ENCODE data around the gene ARAF.
A peak's percentile ranks its signal among the peaks of the same experiment; 100 is the strongest.
"Not testable (repeated sequence)": the region's sequence is repeated elsewhere in the genome, so short reads cannot be mapped to it uniquely, and the experiment has no call there.

Gene ARAF

GRCh38 chrX:47560934-47561658 is at the start of gene ARAF:
TSS of gene ARAF (plus strand) at chrX:47561205. CDS start at chrX:47562968, 1,763 bp downstream.
- DNase-seq = peak; percentile 93 to 98

GRCh38 chrX:47512383-47512782 is 48.6 kb upstream of the ARAF start:
- not testable (repeated sequence) for DNase-seq

- DNase-seq = peak in 1 of 2 experiments; percentile 8
Observed at GRCh38 chrX:47513034-47513965, 47.7 kb upstream of the ARAF start.

- DNase-seq = no peak
Observed at GRCh38 chrX:47514533-47515235, 46.3 kb upstream of the ARAF start.

GRCh38 chrX:47515941-47516665 is 44.9 kb upstream of the ARAF start:
- no peak for DNase-seq

- DNase-seq = no peak
Observed at GRCh38 chrX:47518144-47518543, 42.9 kb upstream of the ARAF start.

DNA sequence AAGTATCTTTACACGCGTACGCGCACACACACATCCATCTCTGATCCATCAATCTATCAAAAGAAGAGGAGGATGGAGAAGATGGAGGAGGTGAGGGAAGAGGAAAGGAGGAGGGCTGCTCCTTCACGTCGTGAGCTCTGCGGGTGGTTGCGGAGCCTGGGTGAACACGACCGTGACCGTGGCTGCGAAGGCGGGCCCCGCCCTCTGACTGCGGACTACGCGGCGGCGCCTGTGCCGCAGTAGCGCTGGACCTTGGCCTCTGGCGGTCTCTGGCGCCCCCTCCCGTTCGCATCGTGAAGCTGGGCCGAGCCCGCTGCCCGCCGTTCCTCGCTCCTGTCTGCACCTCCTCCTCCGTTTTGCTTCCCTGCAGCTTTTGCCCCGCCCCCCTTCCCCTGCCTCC is 37.7 kb upstream of the ARAF start:
- DNase-seq = peak; percentile 52 to 78

DNA sequence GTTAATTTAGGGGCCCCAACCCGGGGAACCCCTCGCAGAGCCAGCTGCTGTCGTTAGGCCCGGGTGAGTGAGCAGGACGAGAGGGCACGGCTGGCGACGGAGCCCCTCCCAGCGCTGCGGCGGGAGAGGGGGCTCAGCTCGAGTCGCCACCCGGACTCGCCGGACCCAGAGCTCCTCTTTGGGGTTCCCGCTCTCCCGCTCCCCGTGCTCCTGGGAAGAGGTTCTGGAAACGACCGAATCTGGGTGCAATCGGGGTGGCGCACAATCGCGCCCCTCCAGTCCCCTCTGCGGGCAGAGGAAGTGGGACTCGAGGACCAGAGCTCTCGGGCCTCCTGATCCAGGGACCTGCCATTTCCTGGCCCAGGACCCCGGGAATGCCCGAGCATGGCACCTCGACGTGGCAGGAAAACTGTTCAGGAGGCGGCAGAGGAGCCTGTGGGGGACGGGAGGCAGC is 37.3 kb upstream of the ARAF start:
- DNase-seq = no peak

DNA sequence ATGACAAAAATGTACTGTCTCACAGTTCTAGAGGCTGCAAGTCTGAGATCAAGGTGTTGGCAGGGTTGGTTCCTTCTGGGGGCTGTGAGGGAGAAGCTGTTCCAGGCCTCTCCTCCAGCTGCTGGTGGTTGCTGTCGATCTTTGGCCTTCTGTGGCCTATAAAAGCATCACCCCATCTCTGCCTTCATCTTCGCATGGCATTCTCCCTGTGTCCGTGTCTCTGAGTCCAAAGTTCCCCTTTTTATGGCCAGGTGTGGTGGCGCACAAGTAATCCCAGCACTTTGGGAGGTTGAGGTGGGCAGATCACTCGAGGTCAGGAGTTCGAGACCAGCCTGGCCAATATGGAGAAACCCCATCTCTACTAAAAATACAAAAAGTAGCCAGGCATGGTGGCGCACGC is 31.5 kb upstream of the ARAF start:
- no peak for DNase-seq

DNA sequence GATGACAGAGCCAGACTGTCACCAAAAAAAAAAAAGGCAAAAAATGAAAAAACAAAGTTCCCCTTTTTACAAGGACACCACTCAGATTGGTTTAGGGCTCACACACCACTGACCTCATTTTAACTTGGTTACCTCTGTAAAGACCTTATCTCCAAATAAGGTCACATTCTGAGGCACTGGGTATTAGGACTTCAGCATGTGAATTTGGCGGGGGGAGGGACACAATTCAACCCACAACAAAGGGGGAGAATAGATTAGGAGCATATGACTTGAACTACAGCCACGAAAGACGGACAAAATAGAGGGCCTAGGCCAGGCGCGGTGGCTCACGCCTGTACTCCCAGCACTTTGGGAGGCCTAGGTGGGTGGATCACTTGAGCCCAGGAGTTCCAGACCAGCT is 31.0 kb upstream of the ARAF start:
- DNase-seq = no peak

DNA sequence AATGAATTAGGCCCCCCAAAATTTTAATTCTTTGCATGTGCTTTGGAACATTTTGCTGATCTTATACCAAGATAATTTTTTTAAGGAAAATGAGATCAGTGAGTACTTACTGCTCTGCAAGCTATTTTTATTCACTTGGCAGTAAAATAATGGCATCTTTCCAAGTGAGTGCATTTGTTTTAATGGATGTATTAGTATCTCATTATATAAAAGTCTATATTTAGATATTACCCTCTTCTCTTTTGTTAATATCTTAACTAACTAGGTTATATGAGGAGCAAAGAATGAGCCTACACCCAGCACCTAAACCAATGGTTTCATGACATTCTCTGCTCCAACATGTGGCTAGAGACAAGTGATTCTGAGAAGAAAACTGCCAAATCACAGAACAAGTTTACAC is 21.1 kb upstream of the ARAF start:
- no peak for DNase-seq

- peak; percentile 26 to 75 for DNase-seq
Observed at GRCh38 chrX:47540754-47541538, 20.1 kb upstream of the ARAF start.

GRCh38 chrX:47543496-47543895 is 17.5 kb upstream of the ARAF start:
- no peak for DNase-seq

GRCh38 chrX:47556045-47556623 is 4.9 kb upstream of the ARAF start:
- DNase-seq = peak; percentile 73 to 90

DNA sequence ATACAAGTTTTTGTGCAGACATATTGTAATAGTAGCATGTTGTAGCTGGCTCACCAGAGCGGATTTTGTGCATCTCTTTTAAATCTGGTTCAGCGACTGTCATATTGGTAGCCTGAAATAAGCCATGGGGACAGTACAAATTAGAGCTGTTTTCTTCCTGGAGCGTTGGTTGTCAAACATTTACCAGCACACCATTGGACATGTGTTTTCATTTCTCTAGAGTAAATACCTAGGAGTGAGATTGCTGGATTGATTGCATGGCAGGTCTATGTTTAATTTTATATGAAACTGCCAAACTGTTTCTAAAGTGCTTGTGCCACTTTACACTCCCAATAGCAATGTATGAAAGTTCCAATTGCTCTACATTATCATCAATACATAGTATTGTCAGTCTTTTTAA is 2.6 kb upstream of the ARAF start:
- no peak for DNase-seq

DNA sequence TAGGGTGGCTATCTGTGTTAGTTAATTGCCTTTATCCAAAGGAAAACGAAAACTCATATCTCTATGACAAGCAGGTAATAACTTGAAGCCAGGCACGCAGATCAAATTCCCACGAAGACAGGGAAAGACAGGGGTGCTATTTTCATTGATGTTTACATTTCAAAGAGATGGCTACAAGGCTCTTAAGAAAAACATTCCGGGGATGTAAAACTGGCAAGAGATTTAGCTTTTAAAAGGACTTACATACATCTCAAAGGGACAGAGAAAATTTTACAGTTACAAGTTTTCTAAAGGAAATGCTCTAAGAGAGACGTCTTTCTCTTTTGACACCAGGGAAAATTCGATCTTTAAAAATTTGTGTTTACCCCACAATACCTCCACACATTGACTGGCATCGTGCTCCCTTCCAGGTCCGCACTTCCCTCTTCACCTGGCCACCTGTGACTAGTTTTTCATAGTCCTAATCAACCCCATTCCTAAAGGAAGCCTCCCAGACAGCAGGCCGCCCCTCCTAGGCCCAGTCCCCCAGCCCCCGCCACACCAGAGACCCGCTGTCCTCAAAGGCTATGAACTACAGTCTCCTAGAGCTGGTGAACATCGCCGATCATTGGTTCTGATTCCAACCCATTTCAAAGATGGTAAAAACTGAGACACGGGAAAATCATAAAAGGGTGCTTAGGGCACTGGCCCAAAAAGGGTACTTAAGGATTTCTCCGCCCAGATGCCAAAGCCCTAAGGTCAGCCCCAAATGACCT is 649 bp upstream of the ARAF start:
- no peak for DNase-seq

DNA sequence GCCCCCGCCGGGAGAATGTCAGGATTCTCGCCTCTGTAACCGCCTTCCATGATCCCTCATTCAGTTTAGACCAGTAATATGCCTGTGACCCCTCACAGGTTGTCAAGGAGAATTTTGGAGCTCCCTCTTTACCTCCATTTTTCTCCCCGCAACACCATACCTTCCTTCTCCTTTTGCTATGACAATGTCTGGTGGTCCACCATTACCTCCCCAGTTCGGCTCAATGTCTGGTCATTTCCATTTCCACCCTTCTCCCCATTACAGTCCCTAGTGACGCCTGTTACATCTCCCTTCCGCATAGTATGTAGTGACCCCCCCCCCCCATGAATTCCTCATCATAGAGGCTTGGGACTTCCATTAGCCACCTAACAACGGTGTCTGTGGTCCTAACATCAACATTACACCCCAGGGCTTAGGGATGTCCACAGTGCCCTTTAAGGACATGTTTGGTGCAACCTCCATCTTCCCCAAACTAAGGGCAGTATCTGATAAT is 700 bp downstream of the ARAF start:
- DNase-seq = no peak

- DNase-seq = peak in 1 of 2 experiments; percentile 2
Observed at GRCh38 chrX:47562615-47563243, 1.7 kb downstream of the ARAF start.

DNA sequence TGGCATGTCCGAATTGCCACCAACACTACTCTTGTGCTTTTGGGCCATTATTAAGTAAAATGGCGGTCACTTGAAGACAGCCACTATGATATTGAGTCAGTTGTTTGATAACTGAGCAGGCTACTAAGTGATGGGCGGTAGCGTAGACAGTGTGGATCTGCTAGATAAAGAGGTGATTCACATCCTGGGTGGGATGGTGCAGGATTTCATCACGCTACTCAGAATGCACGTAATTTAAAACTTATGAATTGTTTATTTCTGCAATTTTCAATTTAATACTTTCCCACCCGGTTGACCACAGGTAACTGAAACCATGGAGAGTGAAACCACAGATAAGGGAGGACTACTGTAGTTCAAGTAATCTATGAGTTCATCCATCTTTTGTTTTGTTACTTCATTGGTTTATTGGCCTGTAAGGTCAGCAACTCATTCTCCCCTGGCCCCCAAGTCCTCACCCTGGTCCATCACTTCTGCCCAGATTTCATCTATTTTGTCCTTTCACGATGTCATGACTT is 2.9 kb downstream of the ARAF start:
- DNase-seq = no peak

Measured in NCI-H446 (cell line).